NCI-H2227 treated with DMSO at 0.1 percent for 48 hours (cell line): ENCODE measurements around the gene CRTC1.
"Not testable (repeated sequence)": the region's sequence is repeated elsewhere in the genome, so short reads cannot be mapped to it uniquely, and the experiment has no call there.

Experiments
- DNase-seq: peaks from one replicate; lab custom pipeline; 2025; lab: John Stamatoyannopoulos, UW

Gene CRTC1

GRCh38 chr19:18669883-18670282 is 13.6 kb upstream of the CRTC1 start:
- no peak for DNase-seq

- no peak for DNase-seq
Measured at GRCh38 chr19:18670312-18670711, 13.2 kb upstream of the CRTC1 start.

- no peak for DNase-seq
Measured at GRCh38 chr19:18671303-18672043, 12.0 kb upstream of the CRTC1 start.

GRCh38 chr19:18672044-18672451 is 11.4 kb upstream of the CRTC1 start:
- no peak for DNase-seq

- no peak for DNase-seq
Measured at GRCh38 chr19:18672606-18673337, 10.7 kb upstream of the CRTC1 start.

- DNase-seq, result no peak
Measured at GRCh38 chr19:18674616-18675015, 8.9 kb upstream of the CRTC1 start.

GRCh38 chr19:18675779-18676178 is 7.7 kb upstream of the CRTC1 start:
- DNase-seq, result no peak

GRCh38 chr19:18676692-18677091 is 6.8 kb upstream of the CRTC1 start:
- no peak for DNase-seq

- DNase-seq, result no peak
Measured at GRCh38 chr19:18677156-18677555, 6.3 kb upstream of the CRTC1 start.

- DNase-seq, result not testable (repeated sequence)
Measured at GRCh38 chr19:18680148-18680547, 3.3 kb upstream of the CRTC1 start.

- no peak for DNase-seq
Measured at GRCh38 chr19:18682807-18683108, 722 bp upstream of the CRTC1 start.

- DNase-seq, result no peak
Measured at GRCh38 chr19:18683958-18684641, 620 bp downstream of the CRTC1 start.

GRCh38 chr19:18684642-18684993 is 1.1 kb downstream of the CRTC1 start:
- no peak for DNase-seq

- no peak for DNase-seq
Measured at GRCh38 chr19:18685597-18686190, 2.2 kb downstream of the CRTC1 start.

- no peak for DNase-seq
Measured at GRCh38 chr19:18687740-18688465, 4.4 kb downstream of the CRTC1 start.

- DNase-seq, result no peak
Measured at GRCh38 chr19:18696023-18696422, 12.5 kb downstream of the CRTC1 start.

- no peak for DNase-seq
Measured at GRCh38 chr19:18697680-18698079, 14.2 kb downstream of the CRTC1 start.

GRCh38 chr19:18698321-18699167 is 15.1 kb downstream of the CRTC1 start:
- no peak for DNase-seq

GRCh38 chr19:18699403-18700054 is 16.0 kb downstream of the CRTC1 start:
- no peak for DNase-seq

- DNase-seq, result peak; percentile 79
Measured at GRCh38 chr19:18700501-18701249, 17.2 kb downstream of the CRTC1 start.
